Measurements from ENCODE around the gene CDRT4.
"Not testable (repeated sequence)": the region's sequence is repeated elsewhere in the genome, so short reads cannot be mapped to it uniquely, and the experiment has no call there.

Gene CDRT4

DNA sequence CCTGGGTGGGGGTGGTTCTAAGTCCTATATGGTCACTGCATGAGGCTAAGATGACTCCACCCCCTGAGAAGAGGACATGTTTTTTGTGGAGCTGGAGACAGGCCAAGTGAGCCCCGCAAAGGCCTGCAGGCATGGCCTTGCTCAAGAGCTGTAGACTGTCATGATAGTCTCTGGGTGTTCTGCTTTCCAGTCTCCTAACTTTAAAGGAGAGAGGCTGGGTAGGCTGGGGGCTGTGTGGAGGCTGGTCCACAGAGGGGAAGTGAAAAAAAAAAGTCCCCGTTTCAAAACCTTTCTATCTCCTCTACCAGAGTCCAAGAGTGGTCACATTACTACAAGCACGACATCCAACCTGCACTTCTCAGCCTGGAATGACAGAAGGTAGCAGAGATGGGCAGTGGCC lies 27.1 kb downstream of the CDRT4 start:
- no peak for FAIRE-seq
- no peak for TF ChIP-seq POLR2A (IDR thresholded peaks at IDR 0.05; ENCODE audit: low read depth, low read length)
- no peak for TF ChIP-seq TAF1 (IDR thresholded peaks at IDR 0.05; ENCODE audit: low read depth, low read length)
- no peak for TF ChIP-seq PAX5 (IDR thresholded peaks at IDR 0.05; ENCODE audit: insufficient read depth, low read length, severe bottlenecking)
- no peak for TF ChIP-seq SPI1 (IDR thresholded peaks at IDR 0.05; ENCODE audit: low read depth, low read length)
- TF ChIP-seq POLR2AphosphoS5 (IDR thresholded peaks at IDR 0.05; ENCODE audit: low read depth, low read length), result no peak
- TF ChIP-seq POU2F2 (IDR thresholded peaks at IDR 0.05; ENCODE audit: low read depth, low read length), result no peak
- no peak for DNase-seq (ENCODE audit: insufficient read length, low spot score)

DNA sequence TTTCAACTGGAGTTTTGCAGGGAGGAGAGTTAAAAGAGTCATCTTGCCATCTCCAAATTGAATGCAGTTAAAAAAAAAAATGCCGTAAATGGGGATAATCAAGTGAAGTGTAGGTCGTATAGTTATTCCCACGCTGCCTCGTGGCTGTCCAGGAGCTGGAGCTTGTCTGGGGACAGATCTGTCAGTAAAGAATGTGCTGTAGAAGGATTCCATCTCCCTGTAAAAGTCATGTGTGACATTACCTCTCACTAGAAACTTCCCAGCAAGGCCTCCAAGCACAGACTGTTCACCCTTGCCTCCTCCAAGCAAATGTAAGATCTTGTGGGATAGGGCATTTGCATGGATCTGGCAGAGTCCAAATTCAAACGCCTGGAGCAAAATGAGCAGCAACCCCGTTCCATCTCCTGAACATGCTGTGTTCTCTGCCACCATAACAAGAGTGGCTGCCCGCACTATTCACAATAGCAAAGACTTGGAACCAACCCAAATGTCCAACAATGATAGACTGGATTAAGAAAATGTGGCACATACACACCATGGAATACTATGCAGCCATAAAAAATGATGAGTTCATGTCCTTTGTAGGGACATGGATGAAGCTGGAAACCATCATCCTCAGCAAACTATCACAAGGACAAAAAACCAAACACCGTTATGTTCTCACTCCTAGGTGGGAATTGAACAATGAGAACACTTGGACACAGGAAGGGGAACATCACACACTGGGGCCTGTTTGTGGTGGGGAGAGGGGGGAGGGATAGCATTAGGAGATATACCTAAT lies 28.0 kb downstream of the CDRT4 start:
- not testable (repeated sequence) for DNase-seq (ENCODE audit: insufficient read length, low spot score); FAIRE-seq

DNA sequence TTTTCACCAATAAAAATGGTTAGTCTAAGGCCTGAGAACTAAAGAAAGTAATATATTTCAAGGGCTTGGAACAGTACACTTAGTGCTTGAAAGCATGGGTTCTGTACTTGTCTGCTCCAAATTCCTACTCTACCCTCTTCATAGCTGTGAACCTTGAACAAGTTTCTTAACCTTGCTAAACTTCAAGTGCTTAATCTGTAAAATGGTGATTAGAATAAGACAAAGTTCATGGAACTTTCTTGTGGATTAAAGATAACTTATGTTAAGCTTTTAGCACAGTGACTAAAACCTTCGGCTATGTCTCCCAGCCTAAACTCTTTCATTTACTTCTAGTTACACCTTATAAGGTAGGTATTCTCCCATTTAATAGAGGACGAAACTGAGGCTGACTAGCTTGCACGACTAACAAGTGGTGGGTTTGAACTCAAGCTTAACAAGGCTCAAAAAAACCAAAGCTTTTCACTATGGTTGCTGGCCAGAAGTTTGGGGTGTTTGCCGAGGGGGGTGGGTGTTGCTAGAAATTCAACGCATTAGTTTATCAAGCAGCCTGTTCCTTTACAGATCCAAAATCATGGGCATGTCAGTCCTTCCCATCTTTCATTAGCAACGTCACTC lies 28.8 kb downstream of the CDRT4 start:
- DNase-seq (ENCODE audit: insufficient read length, low spot score), result no peak
- no peak for FAIRE-seq
- no peak for TF ChIP-seq TAF1 (IDR thresholded peaks at IDR 0.05; ENCODE audit: low read depth, low read length)
- no peak for TF ChIP-seq POLR2AphosphoS5 (IDR thresholded peaks at IDR 0.05; ENCODE audit: low read depth, low read length)
- TF ChIP-seq PAX5 (IDR thresholded peaks at IDR 0.05; ENCODE audit: insufficient read depth, low read length, severe bottlenecking), result no peak
- no peak for TF ChIP-seq SPI1 (IDR thresholded peaks at IDR 0.05; ENCODE audit: low read depth, low read length)
- no peak for TF ChIP-seq POLR2A (IDR thresholded peaks at IDR 0.05; ENCODE audit: low read depth, low read length)
- no peak for TF ChIP-seq POU2F2 (IDR thresholded peaks at IDR 0.05; ENCODE audit: low read depth, low read length)

- no peak for DNase-seq (ENCODE audit: insufficient read length, low spot score)
- FAIRE-seq, result no peak
- TF ChIP-seq PAX5 (IDR thresholded peaks at IDR 0.05; ENCODE audit: insufficient read depth, low read length, severe bottlenecking) (no peak), POU2F2 (IDR thresholded peaks at IDR 0.05; ENCODE audit: low read depth, low read length) (no peak), POLR2A (IDR thresholded peaks at IDR 0.05; ENCODE audit: low read depth, low read length) (no peak), POLR2AphosphoS5 (IDR thresholded peaks at IDR 0.05; ENCODE audit: low read depth, low read length) (no peak)
Observed at GRCh38 chr17:15437303-15437635, 30.2 kb downstream of the CDRT4 start.

- TF ChIP-seq POLR2A (IDR thresholded peaks at IDR 0.05; ENCODE audit: low read depth, low read length) (no peak), SPI1 (IDR thresholded peaks at IDR 0.05; ENCODE audit: low read depth, low read length) (no peak), POU2F2 (IDR thresholded peaks at IDR 0.05; ENCODE audit: low read depth, low read length) (no peak), POLR2AphosphoS5 (IDR thresholded peaks at IDR 0.05; ENCODE audit: low read depth, low read length) (no peak), TAF1 (IDR thresholded peaks at IDR 0.05; ENCODE audit: low read depth, low read length) (no peak), PAX5 (IDR thresholded peaks at IDR 0.05; ENCODE audit: insufficient read depth, low read length, severe bottlenecking) (no peak)
- DNase-seq (ENCODE audit: insufficient read length, low spot score), result no peak
- FAIRE-seq, result no peak
Observed at GRCh38 chr17:15436473-15437302, 30.7 kb downstream of the CDRT4 start.

DNA sequence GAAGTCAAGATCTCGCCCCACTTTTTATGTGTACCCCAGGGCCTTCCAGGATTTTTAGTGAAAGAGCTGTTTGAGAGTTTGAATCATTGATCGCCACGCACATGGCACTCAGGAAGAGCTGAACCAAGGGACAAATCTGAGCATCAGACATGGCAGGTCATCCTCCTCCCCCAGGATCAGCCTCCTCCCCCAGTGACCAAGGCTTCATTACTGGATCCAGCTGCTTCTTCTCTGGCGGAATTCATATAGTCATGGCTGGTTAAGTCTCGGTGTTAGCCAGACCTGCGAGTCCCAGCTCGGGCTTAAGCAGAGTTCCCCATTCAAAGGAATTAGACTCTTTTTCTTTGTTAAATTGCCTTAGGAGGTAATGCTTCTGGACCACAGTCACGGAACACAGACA lies 32.5 kb downstream of the CDRT4 start:
- TF ChIP-seq POLR2AphosphoS5 (IDR thresholded peaks at IDR 0.05; ENCODE audit: low read depth, low read length), result no peak
- no peak for TF ChIP-seq PAX5 (IDR thresholded peaks at IDR 0.05; ENCODE audit: insufficient read depth, low read length, severe bottlenecking)
- no peak for TF ChIP-seq POU2F2 (IDR thresholded peaks at IDR 0.05; ENCODE audit: low read depth, low read length)
- no peak for TF ChIP-seq TAF1 (IDR thresholded peaks at IDR 0.05; ENCODE audit: low read depth, low read length)
- TF ChIP-seq POLR2A (IDR thresholded peaks at IDR 0.05; ENCODE audit: low read depth, low read length), result no peak
- no peak for TF ChIP-seq SPI1 (IDR thresholded peaks at IDR 0.05; ENCODE audit: low read depth, low read length)
- FAIRE-seq (no peak), DNase-seq (ENCODE audit: insufficient read length, low spot score) (no peak)

GRCh38 chr17:15432807-15433611 lies 34.4 kb downstream of the CDRT4 start:
- FAIRE-seq (no peak), DNase-seq (ENCODE audit: insufficient read length, low spot score) (no peak)
- no peak for TF ChIP-seq POLR2A (IDR thresholded peaks at IDR 0.05; ENCODE audit: low read depth, low read length)
- TF ChIP-seq POU2F2 (IDR thresholded peaks at IDR 0.05; ENCODE audit: low read depth, low read length), result no peak
- TF ChIP-seq POLR2AphosphoS5 (IDR thresholded peaks at IDR 0.05; ENCODE audit: low read depth, low read length), result no peak

GRCh38 chr17:15431766-15432165 lies 35.7 kb downstream of the CDRT4 start:
- no peak for FAIRE-seq
- no peak for DNase-seq (ENCODE audit: insufficient read length, low spot score)
- TF ChIP-seq POLR2AphosphoS5 (IDR thresholded peaks at IDR 0.05; ENCODE audit: low read depth, low read length), result no peak
- TF ChIP-seq POLR2A (IDR thresholded peaks at IDR 0.05; ENCODE audit: low read depth, low read length), result no peak
- TF ChIP-seq TAF1 (IDR thresholded peaks at IDR 0.05; ENCODE audit: low read depth, low read length), result no peak
- no peak for TF ChIP-seq POU2F2 (IDR thresholded peaks at IDR 0.05; ENCODE audit: low read depth, low read length)
- TF ChIP-seq SPI1 (IDR thresholded peaks at IDR 0.05; ENCODE audit: low read depth, low read length), result no peak
- TF ChIP-seq PAX5 (IDR thresholded peaks at IDR 0.05; ENCODE audit: insufficient read depth, low read length, severe bottlenecking), result no peak

- TF ChIP-seq PAX5 (IDR thresholded peaks at IDR 0.05; ENCODE audit: insufficient read depth, low read length, severe bottlenecking) (no peak), TAF1 (IDR thresholded peaks at IDR 0.05; ENCODE audit: low read depth, low read length) (no peak), SPI1 (IDR thresholded peaks at IDR 0.05; ENCODE audit: low read depth, low read length) (no peak), POLR2A (IDR thresholded peaks at IDR 0.05; ENCODE audit: low read depth, low read length) (no peak), POU2F2 (IDR thresholded peaks at IDR 0.05; ENCODE audit: low read depth, low read length) (no peak), POLR2AphosphoS5 (IDR thresholded peaks at IDR 0.05; ENCODE audit: low read depth, low read length) (no peak)
- FAIRE-seq (no peak), DNase-seq (ENCODE audit: insufficient read length, low spot score) (no peak)
Observed at GRCh38 chr17:15431196-15431595, 36.2 kb downstream of the CDRT4 start.

Data from GM12891 (cell line).